HepG2 (cell line): ENCODE results near the gene MPI. TPM values are rescaled to one million over a fixed set of nuclear protein-coding genes. Genes with fewer than 3 reads are reported as not detected.
A peak's percentile ranks its signal among the peaks of the same experiment; 100 is the strongest.

Experiments
- ARNTL ChIP-seq: sonication (generic); formaldehyde crosslinking; IDR thresholded peaks from 2 replicates; pipeline ENCODE4 v1.4.0; 2020; ENCODE audit warnings: mild to moderate bottlenecking, missing genetic modification reagents
- DNMT3B ChIP-seq: conservative IDR thresholded peaks from 2 replicates; pipeline ENCODE4 v1.6.1; 2016; ENCODE audit warnings: missing biosample characterization, control low read depth
- ESRRA ChIP-seq: sonication (generic); formaldehyde crosslinking; IDR thresholded peaks from 2 replicates; pipeline ENCODE4 v1.5.1; 2020; ENCODE audit warnings: mild to moderate bottlenecking, low read depth, missing genetic modification reagents
- HIVEP1 ChIP-seq: sonication (generic); formaldehyde crosslinking; IDR thresholded peaks from 2 replicates; pipeline ENCODE4 v1.4.0; 2020; ENCODE audit warnings: mild to moderate bottlenecking, missing genetic modification reagents
- KMT2A ChIP-seq: sonication (generic); formaldehyde crosslinking; IDR thresholded peaks from 2 replicates; pipeline ENCODE4 v1.4.0; 2020; ENCODE audit warnings: missing genetic modification reagents
- RARG ChIP-seq: sonication (generic); formaldehyde crosslinking; IDR thresholded peaks from 2 replicates; pipeline ENCODE4 v1.4.0; 2020; ENCODE audit warnings: low read depth, mild to moderate bottlenecking, missing genetic modification reagents
- SATB2 ChIP-seq: sonication (generic); formaldehyde crosslinking; IDR thresholded peaks from 2 replicates; pipeline ENCODE4 v1.5.0; 2020; ENCODE audit warnings: missing genetic modification reagents
- SIN3A ChIP-seq: IDR thresholded peaks from 2 replicates; pipeline ENCODE4 v1.6.1; 2011; ENCODE audit warnings: low read depth, mild to moderate bottlenecking, control low read depth, low read length, borderline replicate concordance
- STAG1 ChIP-seq: sonication (generic); formaldehyde crosslinking; IDR thresholded peaks from 2 replicates; pipeline ENCODE4 v1.4.0; 2020; ENCODE audit warnings: missing genetic modification reagents
- THYN1 ChIP-seq: sonication (generic); formaldehyde crosslinking; IDR thresholded peaks from 2 replicates; pipeline ENCODE4 v1.8.1; 2023; ENCODE audit warnings: low read depth, mild to moderate bottlenecking, moderate library complexity, missing genetic modification reagents, borderline replicate concordance
- ZNF460 ChIP-seq: sonication (generic); formaldehyde crosslinking; IDR thresholded peaks from 2 replicates; pipeline ENCODE4 v1.5.1; 2020; ENCODE audit warnings: missing genetic modification reagents, mild to moderate bottlenecking, borderline replicate concordance
- ZNF652 ChIP-seq: IDR thresholded peaks from 2 replicates; pipeline ENCODE4 v1.6.1; 2016; ENCODE audit warnings: low read depth, borderline replicate concordance
- ZNF747 ChIP-seq: sonication (generic); formaldehyde crosslinking; IDR thresholded peaks from 2 replicates; pipeline ENCODE4 v1.8.1; 2023; ENCODE audit warnings: missing genetic modification reagents, mild to moderate bottlenecking, borderline replicate concordance
- polyA plus RNA-seq, 8 experiments: library from polyadenylated mRNA; depleted of rRNA in 3 of 8; stranded (reverse) in 7 of 8; unstranded in 1 of 8; fragments of >200 nt; fragmentation: Illumina TruSeq in 4 of 8; extraction: Trizol in 4 of 8; gene quantifications; 2 replicates each; pipeline versions ENCODE4 v1.2.1 to v1.2.3, GENCODE V29; 2011 to 2016; ENCODE audit warnings: low read depth in 4 of 8, missing spikeins in 1 of 8, mixed read lengths in 1 of 8; ENCODE audit not compliant: insufficient read depth in 1 of 8
- total RNA-seq, 5 experiments: library from RNA; depleted of rRNA; stranded (reverse); fragments of >200 nt; fragmentation: Illumina TruSeq; extraction: Trizol; gene quantifications; 2 replicates each; pipeline ENCODE4 v1.2.3, GENCODE V29; 2016; ENCODE audit warnings: low read depth in 1 of 5
- TF ChIP-seq, protein P1 (sequence below), 2 experiments: sonication (generic) in 1 of 2; formaldehyde crosslinking in 1 of 2; IDR thresholded peaks; 2 replicates each; pipeline versions ENCODE4 v1.4.0 to v1.6.1; 2016 to 2020; ENCODE audit warnings: borderline replicate concordance in 1 of 2, low read depth in 1 of 2, mild to moderate bottlenecking in 1 of 2, missing genetic modification reagents in 1 of 2
- TF ChIP-seq, protein P2 (sequence below): sonication (generic); formaldehyde crosslinking; IDR thresholded peaks from 2 replicates; pipeline ENCODE4 v1.4.0; 2020; ENCODE audit warnings: missing genetic modification reagents, borderline replicate concordance
- TF ChIP-seq, protein P3 (sequence below): sonication (generic); formaldehyde crosslinking; IDR thresholded peaks from 2 replicates; pipeline ENCODE4; 2020; ENCODE audit warnings: missing genetic modification reagents, mild to moderate bottlenecking, borderline replicate concordance
- TF ChIP-seq, protein P4 (sequence below): sonication (generic); formaldehyde crosslinking; IDR thresholded peaks from 2 replicates; pipeline ENCODE4 v1.4.0; 2020; ENCODE audit warnings: low read depth, mild to moderate bottlenecking, missing genetic modification reagents

Gene MPI
- total and polyA plus RNA-seq, 2 of the 13 experiments (the other 11 are each of a cell fraction or from before 2014, with no cell fraction given), result 36.9 to 63.5 TPM

DNA sequence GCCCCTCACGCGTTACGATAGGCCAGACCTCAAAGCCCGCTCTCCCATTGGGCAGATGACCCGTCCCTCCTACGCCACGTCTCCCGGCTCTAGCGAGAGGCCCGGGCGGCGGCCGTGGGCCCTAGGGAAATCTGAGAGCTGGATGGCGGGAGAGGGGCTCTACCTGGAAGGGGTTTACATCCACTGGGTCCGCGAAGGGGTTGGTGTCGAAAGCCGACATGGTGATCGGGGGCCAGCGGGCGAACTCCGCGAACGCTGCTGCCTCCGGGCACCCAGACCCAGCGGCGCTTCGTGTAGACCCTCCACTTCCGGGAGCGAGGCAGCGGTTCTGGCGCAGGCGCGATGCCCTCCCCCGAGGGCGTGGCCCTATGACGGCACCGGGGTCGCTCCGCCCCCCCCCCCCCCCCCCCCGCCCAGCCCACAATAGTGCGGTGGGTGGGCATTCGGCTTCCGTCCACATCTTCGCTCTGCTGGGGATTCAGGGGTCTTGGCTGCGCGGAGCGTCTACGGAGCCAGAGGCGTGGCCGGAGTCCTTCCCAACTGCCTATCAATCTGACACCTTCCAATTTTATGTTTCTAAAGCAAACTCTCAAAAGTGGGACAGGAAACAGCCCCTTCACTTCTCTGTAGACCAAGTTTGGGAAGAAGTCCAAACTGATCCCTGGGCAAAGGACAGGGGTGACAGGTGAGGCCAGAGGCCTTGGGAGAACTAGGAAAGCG lies 16.6 kb upstream of the MPI start, which contains the start of gene SCAMP2 (continued):
- TF ChIP-seq, protein P1, sequence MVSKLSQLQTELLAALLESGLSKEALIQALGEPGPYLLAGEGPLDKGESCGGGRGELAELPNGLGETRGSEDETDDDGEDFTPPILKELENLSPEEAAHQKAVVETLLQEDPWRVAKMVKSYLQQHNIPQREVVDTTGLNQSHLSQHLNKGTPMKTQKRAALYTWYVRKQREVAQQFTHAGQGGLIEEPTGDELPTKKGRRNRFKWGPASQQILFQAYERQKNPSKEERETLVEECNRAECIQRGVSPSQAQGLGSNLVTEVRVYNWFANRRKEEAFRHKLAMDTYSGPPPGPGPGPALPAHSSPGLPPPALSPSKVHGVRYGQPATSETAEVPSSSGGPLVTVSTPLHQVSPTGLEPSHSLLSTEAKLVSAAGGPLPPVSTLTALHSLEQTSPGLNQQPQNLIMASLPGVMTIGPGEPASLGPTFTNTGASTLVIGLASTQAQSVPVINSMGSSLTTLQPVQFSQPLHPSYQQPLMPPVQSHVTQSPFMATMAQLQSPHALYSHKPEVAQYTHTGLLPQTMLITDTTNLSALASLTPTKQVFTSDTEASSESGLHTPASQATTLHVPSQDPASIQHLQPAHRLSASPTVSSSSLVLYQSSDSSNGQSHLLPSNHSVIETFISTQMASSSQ (IDR thresholded peaks at IDR 0.05; ENCODE audit: low read depth), result no peak
- TF ChIP-seq, protein P1 (CRISPR knock-in tag; IDR thresholded peaks at IDR 0.05; ENCODE audit: borderline replicate concordance), result peak; percentile 55; the same call in 1 of the 2 replicates
- TF ChIP-seq ZNF460 (CRISPR knock-in tag) (no peak), RARG (CRISPR knock-in tag) (no peak), ARNTL (CRISPR knock-in tag) (peak; percentile 50; the same call in 1 of the 2 replicates), ZNF747 (no peak; the same call in 1 of the 2 replicates), THYN1 (no peak), ESRRA (CRISPR knock-in tag) (0 out of 2 replicates have a peak, but pooled peaks have one; percentile 27), SIN3A (peak; percentile 46; the same call in 1 of the 2 replicates), SATB2 (CRISPR knock-in tag) (no peak), HIVEP1 (no peak), ZNF652 (CRISPR knock-in tag) (no peak), DNMT3B (CRISPR knock-in tag) (0 out of 2 replicates have a peak, but pooled peaks have one; percentile 45), STAG1 (CRISPR knock-in tag) (no peak), KMT2A (CRISPR knock-in tag) (peak; percentile 66; the same call in 1 of the 2 replicates)
- TF ChIP-seq, protein P2, sequence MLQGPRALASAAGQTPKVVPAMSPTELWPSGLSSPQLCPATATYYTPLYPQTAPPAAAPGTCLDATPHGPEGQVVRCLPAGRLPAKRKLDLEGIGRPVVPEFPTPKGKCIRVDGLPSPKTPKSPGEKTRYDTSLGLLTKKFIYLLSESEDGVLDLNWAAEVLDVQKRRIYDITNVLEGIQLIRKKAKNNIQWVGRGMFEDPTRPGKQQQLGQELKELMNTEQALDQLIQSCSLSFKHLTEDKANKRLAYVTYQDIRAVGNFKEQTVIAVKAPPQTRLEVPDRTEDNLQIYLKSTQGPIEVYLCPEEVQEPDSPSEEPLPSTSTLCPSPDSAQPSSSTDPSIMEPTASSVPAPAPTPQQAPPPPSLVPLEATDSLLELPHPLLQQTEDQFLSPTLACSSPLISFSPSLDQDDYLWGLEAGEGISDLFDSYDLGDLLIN (CRISPR knock-in tag), result 0 out of 2 replicates have a peak, but pooled peaks have one; percentile 51
- TF ChIP-seq, protein P3, sequence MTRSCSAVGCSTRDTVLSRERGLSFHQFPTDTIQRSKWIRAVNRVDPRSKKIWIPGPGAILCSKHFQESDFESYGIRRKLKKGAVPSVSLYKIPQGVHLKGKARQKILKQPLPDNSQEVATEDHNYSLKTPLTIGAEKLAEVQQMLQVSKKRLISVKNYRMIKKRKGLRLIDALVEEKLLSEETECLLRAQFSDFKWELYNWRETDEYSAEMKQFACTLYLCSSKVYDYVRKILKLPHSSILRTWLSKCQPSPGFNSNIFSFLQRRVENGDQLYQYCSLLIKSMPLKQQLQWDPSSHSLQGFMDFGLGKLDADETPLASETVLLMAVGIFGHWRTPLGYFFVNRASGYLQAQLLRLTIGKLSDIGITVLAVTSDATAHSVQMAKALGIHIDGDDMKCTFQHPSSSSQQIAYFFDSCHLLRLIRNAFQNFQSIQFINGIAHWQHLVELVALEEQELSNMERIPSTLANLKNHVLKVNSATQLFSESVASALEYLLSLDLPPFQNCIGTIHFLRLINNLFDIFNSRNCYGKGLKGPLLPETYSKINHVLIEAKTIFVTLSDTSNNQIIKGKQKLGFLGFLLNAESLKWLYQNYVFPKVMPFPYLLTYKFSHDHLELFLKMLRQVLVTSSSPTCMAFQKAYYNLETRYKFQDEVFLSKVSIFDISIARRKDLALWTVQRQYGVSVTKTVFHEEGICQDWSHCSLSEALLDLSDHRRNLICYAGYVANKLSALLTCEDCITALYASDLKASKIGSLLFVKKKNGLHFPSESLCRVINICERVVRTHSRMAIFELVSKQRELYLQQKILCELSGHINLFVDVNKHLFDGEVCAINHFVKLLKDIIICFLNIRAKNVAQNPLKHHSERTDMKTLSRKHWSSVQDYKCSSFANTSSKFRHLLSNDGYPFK (CRISPR knock-in tag), result peak; percentile 48; the same call in 1 of the 2 replicates
- TF ChIP-seq, protein P4, sequence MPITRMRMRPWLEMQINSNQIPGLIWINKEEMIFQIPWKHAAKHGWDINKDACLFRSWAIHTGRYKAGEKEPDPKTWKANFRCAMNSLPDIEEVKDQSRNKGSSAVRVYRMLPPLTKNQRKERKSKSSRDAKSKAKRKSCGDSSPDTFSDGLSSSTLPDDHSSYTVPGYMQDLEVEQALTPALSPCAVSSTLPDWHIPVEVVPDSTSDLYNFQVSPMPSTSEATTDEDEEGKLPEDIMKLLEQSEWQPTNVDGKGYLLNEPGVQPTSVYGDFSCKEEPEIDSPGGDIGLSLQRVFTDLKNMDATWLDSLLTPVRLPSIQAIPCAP (CRISPR knock-in tag), result no peak
